HG03280 (cell line): ENCODE data around the gene IFIT3.
"Not testable (repeated sequence)": the region's sequence is repeated elsewhere in the genome, so short reads cannot be mapped to it uniquely, and the experiment has no call there.

Experiments used
- ATAC-seq: cut with Tn5 transposase; IDR thresholded peaks from one replicate; pipeline ENCODE4 v1.9.1; 2021; ENCODE audit warnings: mild to moderate bottlenecking, moderate library complexity; ENCODE audit not compliant: unreplicated experiment

Gene IFIT3, protein sequence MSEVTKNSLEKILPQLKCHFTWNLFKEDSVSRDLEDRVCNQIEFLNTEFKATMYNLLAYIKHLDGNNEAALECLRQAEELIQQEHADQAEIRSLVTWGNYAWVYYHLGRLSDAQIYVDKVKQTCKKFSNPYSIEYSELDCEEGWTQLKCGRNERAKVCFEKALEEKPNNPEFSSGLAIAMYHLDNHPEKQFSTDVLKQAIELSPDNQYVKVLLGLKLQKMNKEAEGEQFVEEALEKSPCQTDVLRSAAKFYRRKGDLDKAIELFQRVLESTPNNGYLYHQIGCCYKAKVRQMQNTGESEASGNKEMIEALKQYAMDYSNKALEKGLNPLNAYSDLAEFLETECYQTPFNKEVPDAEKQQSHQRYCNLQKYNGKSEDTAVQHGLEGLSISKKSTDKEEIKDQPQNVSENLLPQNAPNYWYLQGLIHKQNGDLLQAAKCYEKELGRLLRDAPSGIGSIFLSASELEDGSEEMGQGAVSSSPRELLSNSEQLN

DNA sequence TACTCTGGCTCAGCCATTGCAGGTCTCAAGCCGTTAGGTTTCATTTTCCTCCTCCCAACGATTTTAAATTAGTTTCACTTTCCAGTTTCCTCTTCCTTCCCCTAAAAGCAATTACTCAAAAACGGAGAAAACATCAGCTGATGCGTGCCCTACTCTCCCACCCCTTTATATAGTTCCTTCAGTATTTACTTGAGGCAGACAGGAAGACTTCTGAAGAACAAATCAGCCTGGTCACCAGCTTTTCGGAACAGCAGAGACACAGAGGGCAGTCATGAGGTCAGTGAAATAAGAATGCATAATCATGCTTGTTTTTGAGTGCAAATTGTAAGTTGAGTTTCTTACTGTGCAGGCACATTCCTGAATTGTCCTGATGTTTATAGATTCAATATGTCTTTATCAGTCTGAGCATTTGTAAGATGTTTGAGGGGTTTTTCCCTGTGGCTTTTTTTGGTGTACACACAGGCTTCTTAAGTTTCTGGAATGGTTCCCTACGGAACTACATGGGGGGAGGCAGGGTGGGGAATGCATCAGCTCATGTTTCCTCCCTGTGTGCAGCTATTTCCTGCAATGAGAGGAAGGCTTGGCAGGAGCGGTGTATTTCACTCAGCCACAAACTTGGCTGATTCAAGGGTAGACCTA is at the start of gene IFIT3:
Gene IFIT3 (plus strand): TSS at position 195 of the 639 bp plus-strand sequence. CDS start 77 bp downstream, at position 272.
- no peak for ATAC-seq

DNA sequence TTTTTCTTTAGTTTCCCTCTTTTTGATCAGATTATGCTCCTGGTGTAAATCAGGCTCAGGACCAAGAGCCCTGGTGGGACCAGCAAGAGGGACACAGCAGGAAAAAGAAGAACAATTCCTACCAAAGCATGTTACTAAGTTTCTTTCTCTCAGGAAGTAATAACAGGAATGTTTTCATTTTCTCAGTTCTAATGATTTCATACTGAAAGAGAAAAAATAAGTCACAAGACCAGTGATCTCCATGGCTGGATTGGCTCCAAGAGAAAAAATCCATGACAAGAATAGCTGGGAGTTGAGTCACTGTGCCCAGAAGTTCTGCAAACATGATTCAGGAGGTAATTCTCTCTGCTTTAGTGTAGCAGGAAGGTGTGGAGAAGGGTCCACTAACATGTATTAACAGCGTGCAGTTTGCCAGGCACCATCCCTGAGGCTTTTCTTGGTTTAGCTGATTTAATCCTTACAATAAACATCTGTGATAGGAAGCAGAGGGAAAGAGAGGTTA is 49.7 kb upstream of the IFIT3 start:
- ATAC-seq: no peak

DNA sequence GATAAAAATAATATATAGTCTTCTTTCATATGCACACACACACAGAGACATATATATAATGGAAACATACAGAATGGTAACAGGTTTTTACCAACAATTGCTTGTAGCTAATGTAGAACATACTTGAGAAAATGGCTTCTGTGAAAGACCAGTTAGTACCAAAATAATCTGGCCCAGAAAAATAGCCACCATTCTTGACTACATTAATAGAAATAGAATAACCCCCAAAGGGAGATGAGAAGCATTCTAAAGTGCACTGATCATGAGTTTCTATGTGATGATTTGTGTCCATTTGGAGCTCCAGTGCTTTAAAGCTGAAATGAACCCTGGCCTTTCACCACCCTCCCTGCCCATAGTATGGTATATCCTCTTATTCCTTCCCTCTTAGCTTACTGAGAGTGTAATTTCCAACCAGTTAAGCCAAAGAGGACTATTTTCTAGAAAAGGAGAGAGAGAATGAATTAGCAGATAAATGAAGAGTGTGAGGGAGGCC is 48.9 kb upstream of the IFIT3 start:
- ATAC-seq: no peak

DNA sequence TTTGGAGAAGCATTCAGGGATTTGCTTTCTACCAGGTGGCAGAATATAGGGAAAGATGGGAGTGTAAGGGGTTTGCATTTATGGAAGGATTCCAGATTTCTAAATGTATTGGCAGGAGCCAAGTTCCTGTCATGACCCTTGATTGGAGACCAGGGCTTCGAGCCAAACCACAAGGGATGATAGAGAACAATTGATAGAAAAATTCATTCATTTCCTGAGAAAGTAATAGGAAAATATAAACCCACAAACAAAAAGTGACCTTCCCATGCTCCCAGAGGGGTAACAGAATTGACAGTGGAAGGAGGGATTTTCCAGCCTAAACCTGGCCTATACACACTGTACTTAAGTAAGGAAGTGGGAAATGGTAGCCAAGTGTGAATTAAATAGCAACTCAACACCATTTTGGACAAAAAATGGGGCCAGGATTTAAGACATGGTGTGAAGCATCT is 48.4 kb upstream of the IFIT3 start:
- ATAC-seq: no peak

DNA sequence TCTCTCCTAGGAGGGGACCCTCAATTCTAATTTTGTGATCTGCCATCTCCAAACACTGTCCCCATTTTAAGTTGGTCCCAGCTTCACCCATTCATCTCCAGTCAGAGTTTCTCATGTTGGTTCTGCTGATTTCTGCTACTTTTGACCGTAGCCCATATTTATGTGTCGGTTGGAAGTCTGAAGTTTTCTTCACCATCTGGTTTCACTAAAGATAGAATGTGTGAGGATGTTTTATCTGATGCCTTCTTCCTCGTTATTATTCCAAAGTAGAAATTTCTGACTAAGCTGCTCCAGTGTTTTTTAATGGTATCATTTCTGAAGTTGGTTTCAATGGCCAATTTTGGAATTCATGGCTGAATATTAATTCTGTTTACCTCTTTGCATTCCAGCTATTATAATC is 47.3 kb upstream of the IFIT3 start:
- ATAC-seq: no peak

DNA sequence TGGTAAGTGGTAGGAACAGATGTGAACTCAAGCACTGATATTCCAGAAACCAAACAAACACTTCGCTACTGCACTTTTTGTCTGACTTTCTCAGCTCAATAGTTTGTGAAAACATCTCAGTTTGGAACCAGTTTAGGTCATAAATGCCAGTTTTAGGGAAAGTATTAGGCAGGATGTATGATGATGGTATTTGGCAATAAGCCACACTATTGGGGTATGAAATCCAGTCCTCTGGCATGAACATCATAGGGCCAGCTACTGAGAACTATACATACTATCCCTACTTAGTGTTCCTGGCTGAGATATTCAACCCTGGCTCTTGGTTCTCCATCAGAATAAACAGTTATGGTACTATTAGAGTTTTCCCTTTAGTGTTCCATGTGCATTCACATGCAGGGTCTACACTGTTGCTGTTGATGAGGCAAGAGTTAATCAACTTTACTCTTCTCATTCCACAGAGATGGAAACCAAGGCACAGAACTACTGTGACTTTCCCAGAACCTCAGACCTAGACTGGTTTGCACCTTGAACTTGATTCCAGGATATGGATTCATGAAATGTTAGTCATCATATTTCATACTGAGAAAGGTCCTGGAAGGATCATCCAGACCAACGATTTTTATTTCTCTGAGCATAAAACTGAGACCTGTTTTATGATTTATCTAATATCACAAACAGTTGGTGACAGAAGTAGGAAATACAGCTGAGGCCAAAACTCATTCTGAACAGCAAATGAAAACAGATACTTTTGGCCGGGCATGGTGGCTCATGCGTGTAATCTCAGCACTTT is 46.0 kb upstream of the IFIT3 start:
- ATAC-seq: no peak

DNA sequence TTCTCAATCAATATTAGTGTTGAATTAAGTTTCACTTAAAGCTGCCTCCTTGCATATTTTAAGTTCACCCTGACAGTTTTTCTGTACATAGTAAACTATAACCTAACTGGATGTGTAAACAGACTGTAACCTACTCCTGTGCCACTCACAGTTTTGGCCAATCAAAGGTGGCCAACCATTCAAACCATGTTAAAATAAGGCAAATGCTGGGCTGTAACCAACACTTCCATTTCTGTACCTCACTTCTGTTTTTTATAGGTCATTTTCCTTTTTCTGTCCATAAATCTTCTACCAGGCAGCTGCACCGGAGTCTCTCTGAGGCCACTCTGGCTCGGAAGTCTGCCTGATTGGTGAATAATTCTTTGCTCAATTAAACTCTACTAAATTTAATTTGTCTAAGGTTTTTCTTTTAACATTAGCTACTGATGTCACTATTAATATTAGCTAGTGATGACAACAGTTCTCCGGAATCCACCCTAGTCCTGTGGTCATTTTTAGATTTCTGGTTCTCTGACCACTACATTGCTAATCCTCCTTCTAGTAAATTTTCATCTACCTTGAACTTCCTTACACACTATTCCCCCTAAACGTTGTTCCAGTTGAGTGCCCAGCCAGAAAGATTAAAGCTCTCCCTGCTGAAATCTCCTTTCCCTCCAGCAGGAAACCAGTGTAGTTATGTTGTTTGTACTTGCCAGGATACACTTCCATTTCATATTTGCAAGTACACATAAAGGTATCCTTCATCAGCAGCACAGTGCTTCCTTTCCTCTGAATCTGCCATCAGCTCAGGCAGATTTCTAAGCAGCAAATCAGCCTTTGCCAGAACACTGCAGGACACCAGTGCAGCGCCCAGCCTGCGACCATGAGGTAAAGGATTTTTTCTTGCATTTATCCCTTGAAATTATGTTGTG is 44.5 kb upstream of the IFIT3 start:
- no peak for ATAC-seq

DNA sequence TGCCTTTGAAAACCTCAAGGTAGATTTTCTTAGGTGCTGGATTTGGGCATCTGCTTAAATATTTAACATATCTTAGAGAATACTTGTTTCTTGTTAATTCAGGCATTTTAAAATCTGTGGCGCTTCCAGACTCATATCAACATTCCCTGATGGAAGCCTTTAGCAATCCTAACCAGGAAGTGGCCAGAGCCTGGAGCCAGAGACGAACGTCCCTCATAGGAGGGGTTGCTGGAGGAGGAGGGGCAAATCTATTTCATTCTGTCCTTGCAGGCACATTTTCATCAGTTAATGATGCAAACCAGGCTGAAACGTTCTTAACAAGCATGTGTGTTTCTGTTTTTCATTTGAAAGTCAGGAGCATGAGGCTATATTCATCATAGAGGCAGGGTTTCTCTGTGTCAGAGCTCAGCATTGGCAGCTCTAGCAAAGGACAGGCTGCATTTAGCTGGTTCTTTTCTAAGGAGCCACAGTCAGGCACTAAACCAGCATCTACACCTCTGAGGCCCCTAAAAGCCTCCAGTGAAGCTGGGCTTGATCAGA is 43.8 kb upstream of the IFIT3 start:
- no peak for ATAC-seq

DNA sequence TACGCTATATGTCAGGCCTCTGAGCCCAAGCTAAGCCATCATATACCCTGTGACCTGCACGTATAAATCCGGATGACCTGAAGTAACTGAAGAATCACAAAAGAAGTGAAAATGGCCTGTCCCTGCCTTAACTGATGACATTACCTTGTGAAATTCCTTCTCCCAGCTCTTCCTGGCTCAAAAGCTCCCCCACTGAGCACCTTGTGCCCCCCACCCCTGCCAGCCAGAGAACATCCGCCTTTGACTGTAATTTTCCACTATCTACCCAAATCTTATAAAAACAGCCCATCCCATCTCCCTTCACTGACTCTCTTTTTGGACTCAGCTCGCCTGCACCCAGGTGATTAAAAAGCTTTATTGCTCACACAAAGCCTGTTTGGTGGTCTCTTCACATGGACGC is 43.1 kb upstream of the IFIT3 start:
- ATAC-seq: not testable (repeated sequence)

DNA sequence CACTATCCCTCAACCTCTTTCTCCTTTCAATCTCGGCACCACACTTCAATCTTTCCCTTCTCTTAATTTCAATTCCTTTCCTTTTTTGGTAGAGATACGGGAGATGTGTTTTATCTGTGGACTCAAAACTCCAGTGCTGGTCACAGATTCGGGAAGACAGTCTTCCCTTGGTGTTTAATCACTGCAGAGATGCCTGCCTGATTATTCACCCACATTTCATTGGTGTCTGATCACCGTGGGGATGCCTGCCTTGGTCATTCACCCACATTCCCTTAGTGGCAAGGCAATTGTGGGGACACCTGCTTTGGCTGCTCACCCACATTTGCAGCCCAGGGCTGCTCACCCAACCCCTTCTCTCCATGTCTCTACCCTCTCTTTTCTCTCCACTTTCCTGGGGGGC is 42.5 kb upstream of the IFIT3 start:
- ATAC-seq: not testable (repeated sequence)

DNA sequence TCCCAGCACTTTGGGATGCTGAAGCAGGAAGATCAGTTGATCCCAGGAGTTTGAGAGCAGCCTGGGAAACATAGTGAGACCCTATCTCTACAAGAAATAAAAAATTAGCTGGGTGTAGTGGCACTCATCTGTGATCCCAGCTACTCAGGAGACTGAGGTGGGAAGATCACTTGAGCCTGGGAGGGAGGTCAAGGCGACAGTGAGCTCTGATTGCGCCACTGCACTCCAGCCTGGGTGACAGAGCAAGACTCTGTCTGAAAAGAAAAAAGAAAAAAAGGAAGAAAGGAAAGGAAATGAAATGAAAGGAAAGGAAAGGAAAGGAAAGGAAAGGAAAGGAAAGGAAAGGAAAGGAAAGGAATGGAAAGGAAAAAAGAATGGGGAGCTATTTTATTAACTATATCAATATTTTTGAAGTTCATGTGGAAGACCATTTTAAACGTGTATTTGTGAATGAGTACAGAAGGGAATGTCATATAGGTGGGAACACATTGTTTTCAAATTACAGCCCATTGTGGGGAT is 33.0 kb upstream of the IFIT3 start:
- no peak for ATAC-seq

DNA sequence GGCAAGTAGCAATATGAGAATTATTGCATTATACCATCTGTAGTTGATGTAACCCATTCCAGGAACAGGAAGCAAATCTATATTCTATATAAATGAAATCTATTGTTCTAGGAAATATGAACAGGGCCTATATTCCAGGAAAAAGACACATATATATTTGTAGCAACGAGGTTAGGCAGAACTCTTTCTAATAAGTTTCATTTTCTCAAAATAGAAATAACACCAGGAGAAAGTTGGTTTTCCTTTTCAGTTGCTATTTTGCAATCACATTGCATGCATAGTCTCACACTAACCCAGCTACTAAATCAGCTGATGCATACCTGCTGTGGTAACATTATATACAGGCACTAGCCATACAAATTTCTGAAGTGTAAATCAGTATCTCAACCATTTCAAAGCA is 32.2 kb upstream of the IFIT3 start:
- ATAC-seq: no peak

DNA sequence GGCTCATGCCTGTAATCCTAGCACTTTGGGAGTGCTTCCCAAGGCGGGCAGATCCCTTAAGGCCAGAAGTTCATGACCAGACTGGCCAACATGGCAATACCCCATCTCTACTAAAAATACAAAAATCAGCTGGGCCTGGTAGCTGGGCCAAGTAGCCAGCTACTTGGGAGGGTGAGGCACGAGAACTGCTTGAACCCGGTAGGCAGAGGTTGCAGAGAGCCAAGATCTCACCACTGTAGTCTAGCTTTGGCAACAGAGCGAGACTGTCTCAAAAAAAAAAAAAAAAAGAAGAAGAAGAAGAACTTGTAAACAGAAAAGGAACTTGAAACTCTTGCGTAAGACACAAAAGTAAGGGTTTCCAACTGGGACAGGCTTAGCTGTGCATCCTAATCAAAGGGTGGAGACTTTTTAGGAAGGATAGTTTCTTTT is 31.6 kb upstream of the IFIT3 start:
- ATAC-seq: no peak

DNA sequence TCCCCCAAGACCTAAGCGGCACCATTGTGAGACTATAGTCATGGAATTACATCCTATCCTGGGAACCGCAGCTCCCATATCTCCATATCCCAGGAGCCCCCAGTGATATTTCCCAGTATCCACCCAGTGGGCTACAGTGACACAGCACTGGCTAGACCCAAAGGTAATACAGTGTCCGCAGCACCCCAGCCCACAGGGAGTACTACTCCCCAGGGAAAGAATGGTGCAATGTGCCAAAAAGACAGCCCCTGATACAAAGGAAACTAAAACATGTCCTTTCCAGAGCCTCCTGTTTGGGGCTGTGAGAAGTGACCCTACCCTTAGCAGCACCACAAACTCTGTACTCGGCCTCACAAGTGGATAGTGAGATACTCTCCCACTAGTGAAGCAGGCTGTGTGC is 30.4 kb upstream of the IFIT3 start:
- no peak for ATAC-seq

DNA sequence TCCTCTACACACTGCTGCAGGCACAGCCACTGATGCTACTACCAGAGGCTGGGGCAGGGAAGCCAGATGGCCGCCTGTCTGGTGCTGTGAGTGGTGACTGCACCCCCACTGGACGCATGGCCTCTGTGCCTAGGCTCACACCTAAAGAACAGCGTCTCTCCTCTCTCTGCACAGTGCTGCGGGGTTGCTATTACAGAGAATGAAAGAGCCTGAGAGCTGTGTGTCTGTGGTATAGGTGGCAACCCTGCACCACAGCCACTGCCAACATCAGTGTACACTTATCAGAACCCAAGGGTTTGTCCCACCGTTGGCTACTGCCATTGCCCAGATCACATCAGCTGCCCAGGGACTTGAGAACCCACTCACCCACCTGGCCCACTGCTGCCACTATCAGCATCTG is 30.0 kb upstream of the IFIT3 start:
- no peak for ATAC-seq

DNA sequence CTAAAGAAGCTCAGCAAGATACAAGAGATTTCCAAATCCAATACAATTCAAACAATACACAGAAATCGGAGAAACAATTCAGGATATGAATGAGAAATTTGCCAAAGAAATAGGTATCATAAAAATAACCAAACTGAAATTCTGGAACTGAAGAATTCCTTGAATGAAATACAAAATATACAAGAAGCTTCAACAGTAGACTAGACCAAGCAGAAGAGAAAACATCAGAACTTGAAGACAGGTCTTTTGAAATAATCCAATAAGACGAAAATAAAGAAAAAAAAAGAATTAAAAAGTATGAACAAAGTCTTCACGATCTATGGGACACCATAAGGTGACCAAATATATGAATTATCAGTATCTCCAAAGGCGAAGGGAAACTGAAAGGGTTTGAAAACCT is 28.8 kb upstream of the IFIT3 start:
- ATAC-seq: no peak

DNA sequence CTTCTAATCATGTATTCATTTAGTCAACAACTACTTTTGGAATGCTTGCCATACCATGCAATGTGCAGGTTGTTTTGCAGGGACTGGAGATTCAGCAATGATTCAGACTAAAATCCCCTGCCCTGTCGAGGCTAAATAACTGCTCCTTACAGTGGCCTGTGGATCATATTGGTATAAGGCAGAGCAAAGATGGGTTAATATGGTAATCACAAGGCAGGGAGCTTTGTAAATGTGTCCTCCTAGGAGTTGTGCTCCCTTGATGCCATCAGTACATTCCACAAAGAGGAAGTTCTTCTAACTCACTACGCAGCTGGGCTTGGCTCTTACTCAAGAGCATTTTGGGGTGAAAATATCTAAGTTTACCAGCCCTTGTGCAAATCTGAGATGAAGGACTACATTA is 26.6 kb upstream of the IFIT3 start:
- no peak for ATAC-seq

DNA sequence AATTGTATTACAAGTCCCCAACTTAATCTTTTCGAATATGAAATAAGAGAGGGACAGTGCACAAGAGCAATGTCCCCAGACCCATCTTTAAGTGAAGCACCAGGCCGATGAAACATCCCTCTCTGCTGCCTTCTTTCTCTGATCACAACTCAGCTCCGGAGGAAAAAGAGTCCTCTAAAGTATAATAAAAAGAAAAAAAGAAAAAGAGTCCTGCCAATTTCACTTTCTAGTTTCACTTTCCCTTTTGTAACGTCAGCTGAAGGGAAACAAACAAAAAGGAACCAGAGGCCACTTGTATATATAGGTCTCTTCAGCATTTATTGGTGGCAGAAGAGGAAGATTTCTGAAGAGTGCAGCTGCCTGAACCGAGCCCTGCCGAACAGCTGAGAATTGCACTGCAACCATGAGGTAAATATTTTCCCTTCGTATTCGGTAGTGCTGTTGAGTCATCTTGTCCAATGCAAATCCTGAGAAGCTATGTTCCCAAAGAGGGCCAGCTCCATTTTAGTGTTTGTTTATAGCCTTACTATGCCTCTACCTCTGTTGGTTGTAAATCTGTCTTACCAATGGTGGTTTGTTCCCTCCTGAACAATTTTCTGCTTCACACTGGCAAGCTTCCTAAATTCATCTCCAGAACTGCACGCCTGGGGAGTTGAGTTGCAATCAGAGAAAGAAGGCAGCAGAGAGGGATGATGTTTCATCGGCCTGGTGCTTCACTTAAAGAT is 25.9 kb upstream of the IFIT3 start, which contains the start of gene IFIT2:
Gene IFIT2 (plus strand): TSS at position 326 of the 725 bp plus-strand sequence. CDS start 78 bp downstream, at position 404.
- ATAC-seq: peak; percentile 71

DNA sequence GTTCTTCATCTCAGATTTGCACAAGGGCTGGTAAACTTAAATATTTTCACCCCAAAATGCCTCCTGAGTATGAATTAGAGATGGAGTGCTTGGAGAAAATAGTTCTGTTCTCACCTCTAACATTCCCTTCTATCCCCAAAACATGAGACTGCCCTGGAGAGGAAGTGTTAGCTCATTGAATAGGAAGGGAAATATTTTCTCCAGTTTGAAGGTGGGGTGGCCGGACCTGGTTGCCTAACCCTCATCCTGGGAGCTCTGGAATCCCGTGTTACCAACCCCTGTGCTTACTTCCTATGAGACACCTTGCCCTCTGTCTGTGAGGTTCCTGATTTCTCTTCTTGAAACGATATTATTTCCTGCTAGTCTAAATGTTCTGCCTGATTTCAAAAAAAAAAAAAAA is 25.2 kb upstream of the IFIT3 start:
- no peak for ATAC-seq
